Measurements from ENCODE around the gene PET100.

The PET100 gene

GRCh38 chr19:7670150-7670783 lies 40.7 kb downstream of the PET100 start:
- TF ChIP-seq CTCF (IDR thresholded peaks at IDR 0.05): no peak
- no peak for TF ChIP-seq ZFX (IDR thresholded peaks at IDR 0.05; ENCODE audit: borderline replicate concordance)

GRCh38 chr19:7670790-7671189 lies 41.2 kb downstream of the PET100 start:
- no peak for TF ChIP-seq CTCF (IDR thresholded peaks at IDR 0.05)
- no peak for TF ChIP-seq ZFX (IDR thresholded peaks at IDR 0.05; ENCODE audit: borderline replicate concordance)

More at GRCh38 chr19:7670150-7670783, 40.7 kb downstream of the PET100 start:
- no peak overlapping the region for H3K27ac ChIP-seq

GRCh38 chr19:7672522-7672921 lies 42.9 kb downstream of the PET100 start:
- TF ChIP-seq ZFX (IDR thresholded peaks at IDR 0.05; ENCODE audit: borderline replicate concordance): no peak
- TF ChIP-seq CTCF (IDR thresholded peaks at IDR 0.05): no peak
- no peak overlapping the region for H3K27ac ChIP-seq

More at GRCh38 chr19:7670790-7671189, 41.2 kb downstream of the PET100 start:
- no peak overlapping the region for H3K27ac ChIP-seq

- no peak overlapping the region for H3K27ac ChIP-seq
- TF ChIP-seq ZFX (IDR thresholded peaks at IDR 0.05; ENCODE audit: borderline replicate concordance) (no peak), CTCF (IDR thresholded peaks at IDR 0.05) (no peak)
Observed at GRCh38 chr19:7674010-7675005, 44.7 kb downstream of the PET100 start.

- H3K27ac ChIP-seq: no peak overlapping the region
- TF ChIP-seq ZFX (IDR thresholded peaks at IDR 0.05; ENCODE audit: borderline replicate concordance): no peak
Observed at GRCh38 chr19:7676376-7676775, 46.8 kb downstream of the PET100 start.

GRCh38 chr19:7676854-7677253 lies 47.3 kb downstream of the PET100 start, which contains the start of gene MCEMP1:
TSS of gene MCEMP1 (plus strand) at chr19:7677090. CDS start at chr19:7677121, 31 bp downstream.
- TF ChIP-seq CTCF (IDR thresholded peaks at IDR 0.05): no peak
- TF ChIP-seq ZFX (IDR thresholded peaks at IDR 0.05; ENCODE audit: borderline replicate concordance): no peak
- H3K27ac ChIP-seq: no peak within 1 kb of the TSS

- H3K27ac ChIP-seq: no peak overlapping the region
- TF ChIP-seq CTCF (IDR thresholded peaks at IDR 0.05) (no peak), ZFX (IDR thresholded peaks at IDR 0.05; ENCODE audit: borderline replicate concordance) (no peak)
Observed at GRCh38 chr19:7677669-7678311, 48.2 kb downstream of the PET100 start.
